K562 (cell line): ENCODE measurements around the gene COMMD1. TPM values are rescaled to one million over a fixed set of nuclear protein-coding genes. Genes with fewer than 3 reads are reported as not detected.
A peak's percentile ranks its signal among the peaks of the same experiment; 100 is the strongest.

ENCODE experiments used
- ATAC-seq: fragments of 200-7000 bp; cut with Tn5 transposase; 3 replicates; pipeline ENCODE4 v1.9.1; 2020; ENCODE audit warnings: moderate library complexity
- BruUV-seq: library from RNA; stranded (reverse); fragments of 400-500 nt; replicated peaks from 2 replicates; lab custom pipeline; 2021; lab: Mats Ljungman, UMichigan
- CTCF ChIA-PET: fragments of 300-600 bp; formaldehyde crosslinking; extraction: SDS; loops from one replicate; lab custom pipeline; 2021; ENCODE audit warnings: low intra/inter-chr PET ratio; lab: Yijun Ruan, JAX
- POLR2A ChIA-PET: fragments of 300-600, 350-650 bp; sonication (Branson Sonifier 250); formaldehyde crosslinking; extraction: SDS; loops from one replicate; lab custom pipeline; 2021; ENCODE audit warnings: antibody characterized with exemption, inconsistent platforms; lab: Yijun Ruan, JAX
- DNase-seq, 4 experiments: peaks; one replicate each; pipeline versions ENCODE4 v3.0.0 to v3.0.0-alpha.2; 2011 to 2018; ENCODE audit warnings: low spot score in 3 of 4, mixed read lengths in 3 of 4; ENCODE audit errors: extremely low read depth in 1 of 4
- FAIRE-seq: peaks from 2 replicates; lab custom pipeline; 2011; peaks lifted over from hg19 to GRCh38; lab: Jason Lieb, UNC
- H2AFZ ChIP-seq: 2 replicates; pipeline ENCODE4 v1.6.0; 2011; ENCODE audit warnings: low read depth, low read length, control low read depth, inconsistent platforms
- H3K27ac ChIP-seq: fragments of 200-600 bp; 3 replicates; pipeline ENCODE4 v1.8.0; 2011; ENCODE audit warnings: low read depth, mild to moderate bottlenecking, control low read depth, inconsistent platforms, low read length, moderate library complexity, mixed read lengths; ENCODE audit errors: extremely low read depth
- H3K27me3 ChIP-seq, 2 experiments: fragments of 300-600 bp in 1 of 2; 2 replicates in 1 of 2; 3 replicates in 1 of 2; pipeline versions ENCODE4 v1.6.0 to v1.8.0; 2011; ENCODE audit warnings: inconsistent platforms in 2 of 2, low read length in 2 of 2, mild to moderate bottlenecking in 1 of 2, mixed read lengths in 1 of 2, moderate library complexity in 1 of 2; ENCODE audit not compliant: control insufficient read depth in 2 of 2, insufficient read depth in 2 of 2
- H3K36me3 ChIP-seq: fragments of 300-600 bp; 3 replicates; pipeline ENCODE4 v1.8.0; 2011; ENCODE audit warnings: mild to moderate bottlenecking, low read length, inconsistent platforms; ENCODE audit not compliant: control insufficient read depth, insufficient read depth
- H3K4me1 ChIP-seq, 2 experiments: fragments of 200-600 bp in 1 of 2; replicated peaks in 1 of 2; 2 replicates in 1 of 2; 3 replicates in 1 of 2; pipeline versions ENCODE4 v1.5.1 to v1.8.0; 2011; ENCODE audit warnings: inconsistent platforms in 2 of 2, low read length in 2 of 2, mild to moderate bottlenecking in 1 of 2, mixed read lengths in 1 of 2, moderate library complexity in 1 of 2; ENCODE audit not compliant: control insufficient read depth in 2 of 2, insufficient read depth in 2 of 2
- H3K4me2 ChIP-seq: 2 replicates; pipeline ENCODE4 v1.6.1; 2011; ENCODE audit warnings: low read length, control low read depth, inconsistent platforms, mixed read lengths; ENCODE audit not compliant: insufficient read depth
- H3K4me3 ChIP-seq: fragments of 200-600 bp; sonication (generic), shearing (Covaris generic); 2 replicates; pipeline ENCODE4 v1.5.1; 2016; ENCODE audit warnings: control low read depth, inconsistent platforms
- H3K79me2 ChIP-seq: fragments of 200-600 bp; 3 replicates; pipeline ENCODE4 v1.8.0; 2011; ENCODE audit warnings: low read length, inconsistent platforms; ENCODE audit not compliant: control insufficient read depth, insufficient read depth
- H3K9ac ChIP-seq, 2 experiments: 2 replicates each; pipeline versions ENCODE4 v1.6.0 to v1.6.1; 2011; ENCODE audit warnings: low read depth in 2 of 2, low read length in 2 of 2, control low read depth in 1 of 2, inconsistent platforms in 1 of 2, mild to moderate bottlenecking in 1 of 2, mixed read lengths in 1 of 2; ENCODE audit not compliant: insufficient read depth in 1 of 2
- H3K9me1 ChIP-seq: one replicate; pipeline ENCODE4 v1.6.0; 2011; ENCODE audit warnings: inconsistent platforms, mild to moderate bottlenecking, low read length, moderate library complexity; ENCODE audit not compliant: control insufficient read depth, insufficient read depth
- H3K9me3 ChIP-seq: replicated peaks from 2 replicates; pipeline ENCODE4 v1.5.1; 2011; ENCODE audit warnings: low read depth, low read length, inconsistent platforms; ENCODE audit not compliant: control insufficient read depth, insufficient read depth
- H4K20me1 ChIP-seq: replicated peaks from 2 replicates; pipeline ENCODE4 v1.6.1; 2011; ENCODE audit warnings: low read length, inconsistent platforms, mixed read lengths; ENCODE audit not compliant: control insufficient read depth, insufficient read depth
- CBFA2T3 ChIP-seq: fragments of 450-650 bp; IDR thresholded peaks from 2 replicates; pipeline ENCODE4 v1.6.1; 2017
- IRF2 ChIP-seq: sonication (generic); formaldehyde crosslinking; IDR thresholded peaks from 2 replicates; pipeline ENCODE4 v1.8.1; 2022; ENCODE audit warnings: mild to moderate bottlenecking, missing genetic modification reagents
- SIRT6 ChIP-seq: IDR thresholded peaks from one replicate; pipeline ENCODE4 v1.6.1; 2012; ENCODE audit warnings: low read depth, mild to moderate bottlenecking, control low read depth, inconsistent platforms, low read length, moderate library complexity
- SPI1 ChIP-seq: IDR thresholded peaks from 2 replicates; pipeline ENCODE4 v1.6.1; 2011; ENCODE audit warnings: low read depth, low read length, control low read depth, borderline replicate concordance
- TEAD4 ChIP-seq, 2 experiments: sonication (generic) in 1 of 2; formaldehyde crosslinking in 1 of 2; IDR thresholded peaks; 2 replicates each; pipeline versions ENCODE4 v1.6.1 to v1.8.0; 2012 to 2022; ENCODE audit warnings: borderline replicate concordance in 1 of 2, inconsistent platforms in 1 of 2, low read length in 1 of 2, mild to moderate bottlenecking in 1 of 2, missing genetic modification reagents in 1 of 2
- TRIM24 ChIP-seq, 2 experiments: fragments of 450-650 bp; IDR thresholded peaks; 2 replicates each; pipeline ENCODE4 v1.6.1; 2016
- ZNF3 ChIP-seq: fragments of 250-450 bp; sonication (Bioruptor Pico); IDR thresholded peaks from 2 replicates; pipeline ENCODE4 v1.5.0; 2021; ENCODE audit warnings: mild to moderate bottlenecking, moderate library complexity
- WGBS: fragments of 100-300 bp; shearing (Covaris generic); methylation state at CpG from one replicate; pipeline ENCODE4 v1.1.6; 2016; ENCODE audit warnings: low coverage, mixed read lengths; ENCODE audit not compliant: insufficient coverage; ENCODE audit errors: missing lambda C conversion rate; 5-methylcytosine and 5-hydroxymethylcytosine counted together
- in situ Hi-C: fragments of 300-500 bp; cut with MboI; formaldehyde crosslinking; loops from 4 replicates; pipeline ENCODE4 v1.15.0; 2018; ENCODE audit warnings: inconsistent platforms, mixed read lengths
- intact Hi-C: fragments of 100-400 bp; cut with micrococcal nuclease; formaldehyde crosslinking; loops from 2 replicates; pipeline ENCODE4 v1.14.2; 2022
- polyA plus RNA-seq, 8 experiments: library from polyadenylated mRNA; depleted of rRNA in 4 of 8; stranded (reverse) in 5 of 8; unstranded in 3 of 8; fragments of >200 nt; fragmentation: Nextera tagmentation in 2 of 8; fragmentation: Illumina TruSeq in 1 of 8; extraction: Ambion mirVana in 2 of 8; extraction: Trizol in 1 of 8; gene quantifications; 2 replicates each; pipeline versions ENCODE4 v1.2.1 to v1.2.3, GENCODE V29; 2011 to 2014; ENCODE audit warnings: inconsistent platforms in 1 of 8, missing spikeins in 1 of 8
- total RNA-seq, 7 experiments: library from RNA; depleted of rRNA in 6 of 7; stranded (reverse); fragments of >200 nt in 6 of 7; fragmentation: Illumina TruSeq in 2 of 7; extraction: Trizol in 2 of 7; gene quantifications; 2 replicates each; pipeline versions ENCODE4 v1.2.1 to v1.2.3, GENCODE V29; 2011 to 2021; ENCODE audit warnings: low replicate concordance in 1 of 7
- TF ChIP-seq, protein P1 (sequence below), 2 experiments: IDR thresholded peaks; 2 replicates each; pipeline ENCODE4 v1.6.1; 2011; ENCODE audit warnings: borderline replicate concordance in 1 of 2, control low read depth in 1 of 2, low read depth in 1 of 2, low read length in 1 of 2, mild to moderate bottlenecking in 1 of 2, mixed read lengths in 1 of 2, moderate library complexity in 1 of 2; ENCODE audit not compliant: insufficient read depth in 1 of 2, insufficient read length in 1 of 2, poor library complexity in 1 of 2, severe bottlenecking in 1 of 2; ENCODE audit errors: extremely low read depth in 1 of 2

COMMD1 gene
- total and polyA plus RNA-seq, 9 of the 15 experiments (the other 6 are each of a cell fraction or from before 2014, with no cell fraction given), result 14.4 to 77.0 (median 21.4) TPM

DNA sequence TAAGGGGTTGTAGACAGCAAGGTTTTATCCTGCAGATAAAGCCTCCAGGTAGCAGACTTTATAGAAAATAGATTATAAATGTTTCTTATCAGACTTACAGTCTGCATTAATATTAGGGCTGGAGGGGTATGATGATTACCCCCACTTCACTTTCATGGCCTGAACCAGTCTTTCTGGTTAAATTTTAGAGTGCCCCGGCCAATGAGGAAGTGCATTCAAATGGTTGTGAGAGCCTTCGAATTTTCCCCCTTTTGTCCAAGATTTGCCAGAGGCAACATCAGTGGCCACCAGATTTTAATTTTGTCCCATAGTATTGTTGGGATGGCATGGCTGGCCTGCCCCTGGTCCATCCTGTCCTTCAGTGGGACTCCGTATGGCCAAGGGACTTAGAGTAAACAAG, 31.6 kb downstream of the COMMD1 start:
- no peaks in the 10 kb centered on the region for H4K20me1 ChIP-seq
- ATAC-seq, result no peak
- H3K27ac ChIP-seq, result no peak overlapping the region
- DNase-seq, result no peak
- no peak overlapping the region for H3K9ac ChIP-seq
- TF ChIP-seq SPI1 (peak; percentile 67; the same call in 1 of the 2 replicates), IRF2 (CRISPR knock-in tag) (no peak), TRIM24 (IDR thresholded peaks at IDR 0.05) (no peak), ZNF3 (no peak), SIRT6 (no peak), CBFA2T3 (0 out of 2 replicates have a peak, but pooled peaks have one; percentile 28), TEAD4 (IDR thresholded peaks at IDR 0.05; ENCODE audit: low read length) (0 out of 2 replicates have a peak, but pooled peaks have one; percentile 20), TEAD4 (CRISPR knock-in tag; IDR thresholded peaks at IDR 0.05; ENCODE audit: borderline replicate concordance) (no peak)
- TF ChIP-seq, protein P1, sequence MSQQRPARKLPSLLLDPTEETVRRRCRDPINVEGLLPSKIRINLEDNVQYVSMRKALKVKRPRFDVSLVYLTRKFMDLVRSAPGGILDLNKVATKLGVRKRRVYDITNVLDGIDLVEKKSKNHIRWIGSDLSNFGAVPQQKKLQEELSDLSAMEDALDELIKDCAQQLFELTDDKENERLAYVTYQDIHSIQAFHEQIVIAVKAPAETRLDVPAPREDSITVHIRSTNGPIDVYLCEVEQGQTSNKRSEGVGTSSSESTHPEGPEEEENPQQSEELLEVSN (IDR thresholded peaks at IDR 0.05; ENCODE audit: borderline replicate concordance in 1 of 2, extremely low read depth in 1 of 2, insufficient read depth in 1 of 2, insufficient read length in 1 of 2, low read depth in 1 of 2, low read length in 1 of 2, poor library complexity in 1 of 2, severe bottlenecking in 1 of 2), result no peak
- ChIA-PET POLR2A (interaction anchor here (1.0 kb wide), 1 partner anchor 9 kb away, joined by 3 read pairs; no protein-coding TSS in a partner anchor), CTCF (no interaction called here)
- no TSS peak for BruUV-seq
- 50% methylated on average over 3 of the region's 3 CpGs for WGBS
- H3K4me3 ChIP-seq, result no peak overlapping the region
- no peaks in the 10 kb centered on the region for H3K27me3 ChIP-seq
- no peak for FAIRE-seq
- intact Hi-C loops, result no loop called here
- H3K9me3 ChIP-seq, result no peaks in the 10 kb centered on the region
- no peaks in the 10 kb centered on the region for H3K4me1 ChIP-seq
- H2AFZ ChIP-seq, result no peak overlapping the region
- H3K4me2 ChIP-seq, result no peak overlapping the region
- no peaks in the 10 kb centered on the region for H3K36me3 ChIP-seq
- H3K79me2 ChIP-seq, result no peaks in the 10 kb centered on the region
- in situ Hi-C loops, result no loop called here
- no peaks in the 10 kb centered on the region for H3K9me1 ChIP-seq
